Sigmoid colon (tissue), 7 donors: Measurements from ENCODE around the gene WBP1L. TPM values are rescaled to one million over a fixed set of nuclear protein-coding genes. Genes with fewer than 3 reads are reported as not detected.

Experiments used
- DNase-seq: peaks from one replicate; pipeline ENCODE4 v3.0.0-alpha.2; 2019
- H3K27ac ChIP-seq, 4 donors: fragments of 200-600 bp; sonication (generic); one replicate each; pipeline ENCODE4 v1.5.1; 2016 to 2019; ENCODE audit warnings: mild to moderate bottlenecking in 1 of 4
- H3K27me3 ChIP-seq, 3 donors: fragments of 200-600 bp; sonication (generic); one replicate each; pipeline ENCODE4 v1.5.1; 2019; ENCODE audit warnings: mild to moderate bottlenecking in 1 of 3
- H3K36me3 ChIP-seq, 4 donors: fragments of 200-600 bp; sonication (generic); one replicate each; pipeline ENCODE4 v1.5.1; 2016 to 2019
- H3K4me1 ChIP-seq, 4 donors: fragments of 200-600 bp; sonication (generic); one replicate each; pipeline ENCODE4 v1.5.1; 2017 to 2019
- H3K4me3 ChIP-seq, 4 donors: fragments of 200-600 bp; sonication (generic); one replicate each; pipeline ENCODE4 v1.5.1; 2017 to 2019; ENCODE audit warnings: mild to moderate bottlenecking in 2 of 4, moderate library complexity in 1 of 4
- H3K9me3 ChIP-seq, 4 donors: fragments of 200-600 bp in 3 of 4; sonication (generic) in 3 of 4; one replicate each; pipeline versions ENCODE4 v1.5.1 to v1.6.1; 2013 to 2019
- EP300 ChIP-seq, 4 donors: sonication (generic); formaldehyde crosslinking; IDR thresholded peaks; one replicate each; pipeline ENCODE4 v1.6.1; 2017; ENCODE audit warnings: antibody characterized with exemption in 4 of 4
- POLR2A ChIP-seq, 2 donors: fragments of 450-650 bp; IDR thresholded peaks; one replicate each; pipeline ENCODE4 v1.6.1; 2016; ENCODE audit warnings: antibody characterized with exemption in 2 of 2, mild to moderate bottlenecking in 2 of 2, moderate library complexity in 2 of 2
- POLR2AphosphoS5 ChIP-seq, 4 donors: sonication (generic); formaldehyde crosslinking; IDR thresholded peaks; one replicate each; pipeline ENCODE4 v1.6.1; 2017; ENCODE audit warnings: antibody characterized with exemption in 4 of 4
- WGBS, 2 donors: extraction: QIAGEN DNeasy Blood & Tissue Kit; methylation state at CpG; one replicate each; pipeline ENCODE4 v1.1.7; 2013; 5-methylcytosine and 5-hydroxymethylcytosine counted together
- intact Hi-C: fragments of 100-400 bp; cut with DNase I; formaldehyde crosslinking; loops from one replicate; pipeline ENCODE4 v1.15.1; 2023
- polyA plus RNA-seq, 3 donors: library from polyadenylated mRNA; stranded (reverse); fragments of 200-250 nt; gene quantifications; one replicate each; pipeline ENCODE4 v1.2.3, GENCODE V29; 2013
- total RNA-seq, 4 donors: library from RNA; depleted of rRNA; stranded (reverse); fragments of >200 nt; gene quantifications; one replicate each; pipeline ENCODE4 v1.1.0, GENCODE V29; 2016
- TF ChIP-seq, protein P1 (sequence below), 4 experiments: fragments of 450-650 bp in 3 of 4; fragments of 200-600 bp in 1 of 4; IDR thresholded peaks; one replicate each; pipeline ENCODE4 v1.5.1; 2016 to 2019; ENCODE audit warnings: antibody characterized with exemption in 4 of 4, mild to moderate bottlenecking in 3 of 4, moderate library complexity in 2 of 4
- donor health status: healthy with polysubstance abuse.
- donor health status: Bipolar disorder and iron deficiency.
- donor health status: healthy.

Gene WBP1L
- total and polyA plus RNA-seq, 7 donors = 22.9 to 148 (median 83.8) TPM

- TF ChIP-seq EP300 (IDR thresholded peaks at IDR 0.05) = no peak
- no peak for TF ChIP-seq POLR2A (IDR thresholded peaks at IDR 0.05)
- TF ChIP-seq, protein P1, sequence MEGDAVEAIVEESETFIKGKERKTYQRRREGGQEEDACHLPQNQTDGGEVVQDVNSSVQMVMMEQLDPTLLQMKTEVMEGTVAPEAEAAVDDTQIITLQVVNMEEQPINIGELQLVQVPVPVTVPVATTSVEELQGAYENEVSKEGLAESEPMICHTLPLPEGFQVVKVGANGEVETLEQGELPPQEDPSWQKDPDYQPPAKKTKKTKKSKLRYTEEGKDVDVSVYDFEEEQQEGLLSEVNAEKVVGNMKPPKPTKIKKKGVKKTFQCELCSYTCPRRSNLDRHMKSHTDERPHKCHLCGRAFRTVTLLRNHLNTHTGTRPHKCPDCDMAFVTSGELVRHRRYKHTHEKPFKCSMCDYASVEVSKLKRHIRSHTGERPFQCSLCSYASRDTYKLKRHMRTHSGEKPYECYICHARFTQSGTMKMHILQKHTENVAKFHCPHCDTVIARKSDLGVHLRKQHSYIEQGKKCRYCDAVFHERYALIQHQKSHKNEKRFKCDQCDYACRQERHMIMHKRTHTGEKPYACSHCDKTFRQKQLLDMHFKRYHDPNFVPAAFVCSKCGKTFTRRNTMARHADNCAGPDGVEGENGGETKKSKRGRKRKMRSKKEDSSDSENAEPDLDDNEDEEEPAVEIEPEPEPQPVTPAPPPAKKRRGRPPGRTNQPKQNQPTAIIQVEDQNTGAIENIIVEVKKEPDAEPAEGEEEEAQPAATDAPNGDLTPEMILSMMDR (IDR thresholded peaks at IDR 0.05) = no peak
- TF ChIP-seq POLR2AphosphoS5 (IDR thresholded peaks at IDR 0.05) = no peak
- H3K4me1 ChIP-seq = peaks cover 0 to 60% (median 42%) of the 10 kb centered on the region in 4 donors
- peaks cover 0 to 5% (median 0%) of the 10 kb centered on the region in 4 donors for H3K36me3 ChIP-seq
- H3K4me3 ChIP-seq = no peak overlapping the region
- 95 to 97% methylated on average over 4 of the region's 4 CpGs for WGBS, 2 donors
- no peaks in the 10 kb centered on the region for H3K9me3 ChIP-seq
- peak overlapping the region in 2 of 4 donors; percentile 27 to 85 for H3K27ac ChIP-seq
- no peak for DNase-seq
- intact Hi-C loops = loop anchor here (2.0 kb wide), 1 partner anchor 13 kb away; no protein-coding TSS in a partner anchor
- H3K27me3 ChIP-seq = no peaks in the 10 kb centered on the region
These were observed 18.2 kb downstream of the WBP1L start for GRCh38 chr10:102761981-102762380.

- H3K27me3 ChIP-seq = no peaks in the 10 kb centered on the region
- TF ChIP-seq POLR2A (IDR thresholded peaks at IDR 0.05) = no peak
- no peak for TF ChIP-seq POLR2AphosphoS5 (IDR thresholded peaks at IDR 0.05)
- TF ChIP-seq, protein P1 (IDR thresholded peaks at IDR 0.05) = no peak
- no peak for TF ChIP-seq EP300 (IDR thresholded peaks at IDR 0.05)
- no peaks in the 10 kb centered on the region for H3K9me3 ChIP-seq
- H3K4me3 ChIP-seq = no peak overlapping the region
- no peak for DNase-seq
- peak overlapping the region in 2 of 4 donors; percentile 75 to 85 for H3K27ac ChIP-seq
- peaks cover 0 to 66% (median 44%) of the 10 kb centered on the region in 4 donors for H3K4me1 ChIP-seq
- intact Hi-C loops = no loop called here
- WGBS, 2 donors = 82 to 92% methylated on average over 7 of the region's 7 CpGs
- peaks cover 0 to 5% (median 0%) of the 10 kb centered on the region in 4 donors for H3K36me3 ChIP-seq
These were observed 18.8 kb downstream of the WBP1L start for GRCh38 chr10:102762401-102763015.

GRCh38 chr10:102763037-102763607 lies 19.4 kb downstream of the WBP1L start:
- TF ChIP-seq, protein P1 (IDR thresholded peaks at IDR 0.05) = no peak
- TF ChIP-seq POLR2A (IDR thresholded peaks at IDR 0.05) (no peak), EP300 (IDR thresholded peaks at IDR 0.05) (no peak), POLR2AphosphoS5 (IDR thresholded peaks at IDR 0.05) (no peak)
- intact Hi-C loops = no loop called here

GRCh38 chr10:102764470-102765161 lies 20.9 kb downstream of the WBP1L start:
- Histone ChIP-seq H3K4me3 (no peak overlapping the region), H3K4me1 (peaks cover 0 to 62% (median 41%) of the 10 kb centered on the region in 4 donors), H3K27ac (peak overlapping the region; percentile 3 to 75 (median 59)), H3K36me3 (peaks cover 0 to 5% (median 0%) of the 10 kb centered on the region in 4 donors), H3K9me3 (no peaks in the 10 kb centered on the region), H3K27me3 (no peaks in the 10 kb centered on the region)
- no peak for DNase-seq
- peak in 3 of 4 donors; percentile 22 to 66 (median 51) for TF ChIP-seq POLR2AphosphoS5 (IDR thresholded peaks at IDR 0.05)
- no peak for TF ChIP-seq POLR2A (IDR thresholded peaks at IDR 0.05)
- 77 to 89% methylated on average over 6 of the region's 6 CpGs for WGBS, 2 donors
- intact Hi-C loops = no loop called here

More at GRCh38 chr10:102763037-102763607, 19.4 kb downstream of the WBP1L start:
- H3K4me3 ChIP-seq = no peak overlapping the region
- peaks cover 0 to 5% (median 0%) of the 10 kb centered on the region in 4 donors for H3K36me3 ChIP-seq
- no peaks in the 10 kb centered on the region for H3K9me3 ChIP-seq
- H3K4me1 ChIP-seq = peaks cover 0 to 66% (median 46%) of the 10 kb centered on the region in 4 donors
- H3K27me3 ChIP-seq = no peaks in the 10 kb centered on the region
- DNase-seq = no peak
- 91 to 97% methylated on average over 7 of the region's 7 CpGs for WGBS, 2 donors
- H3K27ac ChIP-seq = peak overlapping the region in 2 of 4 donors; percentile 2 to 75

- DNase-seq = no peak
- no peak for TF ChIP-seq EP300 (IDR thresholded peaks at IDR 0.05)
- no peak for TF ChIP-seq POLR2A (IDR thresholded peaks at IDR 0.05)
- TF ChIP-seq POLR2AphosphoS5 (IDR thresholded peaks at IDR 0.05) = no peak
- TF ChIP-seq, protein P1 (IDR thresholded peaks at IDR 0.05) = no peak
- H3K27ac ChIP-seq = peak overlapping the region; percentile 3 to 75 (median 59)
- WGBS, 2 donors = 82 to 92% methylated on average over 7 of the region's 7 CpGs
- H3K4me3 ChIP-seq = no peak overlapping the region
- peaks cover 0 to 61% (median 46%) of the 10 kb centered on the region in 4 donors for H3K4me1 ChIP-seq
- H3K9me3 ChIP-seq = no peaks in the 10 kb centered on the region
- H3K27me3 ChIP-seq = no peaks in the 10 kb centered on the region
- intact Hi-C loops = no loop called here
- peaks cover 0 to 5% (median 0%) of the 10 kb centered on the region in 4 donors for H3K36me3 ChIP-seq
These were observed 21.6 kb downstream of the WBP1L start for GRCh38 chr10:102765336-102765735.
